B cell (primary cell): ENCODE measurements around the gene COL26A1. TPM values are rescaled to one million over a fixed set of nuclear protein-coding genes. Genes with fewer than 3 reads are reported as not detected.
A peak's percentile ranks its signal among the peaks of the same experiment; 100 is the strongest.
"Not testable (repeated sequence)": the region's sequence is repeated elsewhere in the genome, so short reads cannot be mapped to it uniquely, and the experiment has no call there.

Experiments
- ATAC-seq: fragments of 200-7000 bp; cut with Tn5 transposase; one replicate; pipeline ENCODE4 v1.10.0; 2021; ENCODE audit warnings: low read depth, mild to moderate bottlenecking, moderate number of reproducible peaks, moderate library complexity
- CTCF ChIA-PET: fragments of 350-600 bp; sonication (Branson Sonifier 250); formaldehyde crosslinking; loops from one replicate; lab custom pipeline; 2021; ENCODE audit warnings: antibody characterized with exemption, inconsistent platforms; lab: Charles Lee
- POLR2A ChIA-PET: fragments of 350-600 bp; sonication (Branson Sonifier 250); formaldehyde crosslinking; loops from one replicate; lab custom pipeline; 2021; ENCODE audit warnings: antibody characterized with exemption; lab: Charles Lee
- DNase-seq: peaks from one replicate; pipeline ENCODE4 v3.0.0; 2013
- H2AFZ ChIP-seq: 2 replicates; pipeline ENCODE4 v1.6.1; 2012; ENCODE audit warnings: mild to moderate bottlenecking, low read depth, low read length; ENCODE audit not compliant: insufficient read depth, poor library complexity, severe bottlenecking
- H3K27ac ChIP-seq, 2 donors: 1 replicate in 1 of 2; 2 replicates in 1 of 2; pipeline ENCODE4 v1.5.1; 2012 to 2013; ENCODE audit warnings: low read length in 2 of 2, mild to moderate bottlenecking in 2 of 2, moderate library complexity in 1 of 2
- H3K27me3 ChIP-seq, 4 experiments: fragments of 200-600 bp in 1 of 4; sonication (generic) in 1 of 4; replicated peaks in 1 of 4; 1 replicate in 2 of 4; 2 replicates in 2 of 4; pipeline versions ENCODE4 v1.6.1 to v1.7.0; 2013 to 2016; ENCODE audit warnings: low read length in 3 of 4, mild to moderate bottlenecking in 2 of 4, mixed read lengths in 1 of 4, moderate library complexity in 1 of 4; ENCODE audit not compliant: insufficient read depth in 4 of 4, control insufficient read depth in 3 of 4; ENCODE audit errors: control extremely low read depth in 1 of 4
- H3K36me3 ChIP-seq, 2 experiments: replicated peaks in 1 of 2; 1 replicate in 1 of 2; 2 replicates in 1 of 2; pipeline versions ENCODE4 v1.6.1 to v1.7.1; 2013; ENCODE audit warnings: low read length in 1 of 2; ENCODE audit not compliant: insufficient read depth in 2 of 2, control insufficient read depth in 1 of 2; ENCODE audit errors: control extremely low read depth in 1 of 2, extremely low read depth in 1 of 2
- H3K4me1 ChIP-seq, 2 donors: fragments of 200-600 bp in 1 of 2; sonication (generic) in 1 of 2; 1 replicate in 1 of 2; 2 replicates in 1 of 2; pipeline versions ENCODE4 v1.5.1 to v1.6.1; 2013 to 2017; ENCODE audit warnings: low read length in 2 of 2; ENCODE audit not compliant: control insufficient read depth in 2 of 2, insufficient read depth in 2 of 2
- H3K4me2 ChIP-seq: replicated peaks from 2 replicates; pipeline ENCODE3; 2012; ENCODE audit warnings: mild to moderate bottlenecking, low read depth, low read length; ENCODE audit not compliant: poor library complexity, severe bottlenecking
- H3K4me3 ChIP-seq, 5 experiments: fragments of 200-600 bp in 1 of 5; sonication (generic) in 1 of 5; 1 replicate in 3 of 5; 2 replicates in 2 of 5; pipeline versions ENCODE4 v1.5.1 to v1.7.0; 2011 to 2016; ENCODE audit warnings: low read length in 4 of 5, mild to moderate bottlenecking in 4 of 5, low read depth in 2 of 5, control low read depth in 1 of 5, moderate library complexity in 1 of 5; ENCODE audit not compliant: insufficient read depth in 1 of 5; ENCODE audit errors: control extremely low read depth in 1 of 5, extremely low read depth in 1 of 5
- H3K79me2 ChIP-seq: fragments of 200-600 bp; sonication (generic); one replicate; pipeline ENCODE4 v1.6.0; 2016; ENCODE audit warnings: low read length; ENCODE audit not compliant: control insufficient read depth, insufficient read depth
- H3K9ac ChIP-seq: fragments of 200-600 bp; sonication (generic); 2 replicates; pipeline ENCODE4 v1.6.1; 2017; ENCODE audit warnings: mild to moderate bottlenecking, low read length, moderate library complexity
- H3K9me3 ChIP-seq, 3 donors: one replicate each; pipeline versions ENCODE4 v1.6.1 to v1.7.1; 2013; ENCODE audit warnings: low read length in 2 of 3; ENCODE audit not compliant: control insufficient read depth in 2 of 3, insufficient read depth in 1 of 3; ENCODE audit errors: control extremely low read depth in 1 of 3
- H4K20me1 ChIP-seq: 2 replicates; pipeline ENCODE4 v1.6.0; 2012; ENCODE audit warnings: mild to moderate bottlenecking, low read length; ENCODE audit not compliant: insufficient read depth, control insufficient read depth, poor library complexity, severe bottlenecking
- H3K27ac Mint-ChIP-seq: one replicate; pipeline ENCODE4 v1.8.0; 2021; ENCODE audit warnings: mixed read lengths
- H3K27me3 Mint-ChIP-seq: one replicate; pipeline ENCODE4 v1.8.0; 2021; ENCODE audit warnings: mixed read lengths
- H3K4me1 Mint-ChIP-seq: one replicate; pipeline ENCODE4 v1.8.0; 2021; ENCODE audit warnings: mixed read lengths
- H3K4me3 Mint-ChIP-seq: one replicate; pipeline ENCODE4 v1.8.0; 2021; ENCODE audit warnings: mixed read lengths
- H3K9me3 Mint-ChIP-seq: one replicate; pipeline ENCODE4 v1.8.0; 2022; ENCODE audit warnings: mixed read lengths; ENCODE audit not compliant: insufficient read depth
- CTCF ChIP-seq: fragments of 200-600 bp; IDR thresholded peaks from one replicate; pipeline ENCODE4 v1.8.0; 2022; ENCODE audit warnings: antibody characterized with exemption, mild to moderate bottlenecking
- EZH2 ChIP-seq: IDR thresholded peaks from 2 replicates; pipeline ENCODE4 v1.6.1; 2012; ENCODE audit warnings: borderline replicate concordance, low read depth, mild to moderate bottlenecking, moderate library complexity, low read length; ENCODE audit not compliant: insufficient read depth, poor library complexity, severe bottlenecking
- WGBS: methylation state at CpG from one replicate; pipeline ENCODE4 v1.1.5; 2013; ENCODE audit warnings: missing lambda C conversion rate; ENCODE audit not compliant: insufficient coverage; 5-methylcytosine and 5-hydroxymethylcytosine counted together
- intact Hi-C: fragments of 100-400 bp; cut with micrococcal nuclease; formaldehyde crosslinking; loops from one replicate; pipeline ENCODE4 v1.10.0; 2022
- polyA plus RNA-seq: library from polyadenylated mRNA; depleted of rRNA; stranded (reverse); fragments of >200 nt; gene quantifications from 2 replicates; pipeline ENCODE4 v1.2.3, GENCODE V29; 2012
- total RNA-seq, 2 donors: library from RNA; stranded (reverse); fragments of 120-200 nt in 1 of 2; gene quantifications; 1 replicate in 1 of 2; 2 replicates in 1 of 2; pipeline versions ENCODE4 v1.2.3 to v1.2.4, GENCODE V29; 2013 to 2022

Gene COL26A1
- total and polyA plus RNA-seq, 2 donors (not counting 1 experiment from before 2014, with no cell fraction given) = not detected

GRCh38 chr7:101502466-101503098, 139.9 kb downstream of the COL26A1 start:
- 83% methylated on average over 9 of the region's 9 CpGs for WGBS
- H3K4me1 Mint-ChIP-seq = peaks cover 34% of the 10 kb centered on the region
- no peaks in the 10 kb centered on the region for H3K9me3 Mint-ChIP-seq
- DNase-seq = no peak
- Histone ChIP-seq H3K27me3 (no peaks in the 10 kb centered on the region), H3K9ac (no peak overlapping the region), H3K4me2 (no peak overlapping the region), H3K36me3 (no peaks in the 10 kb centered on the region), H3K27ac (peak overlapping the region in 1 of 2 donors; percentile 20), H2AFZ (no peak overlapping the region), H4K20me1 (no peaks in the 10 kb centered on the region), H3K79me2 (no peaks in the 10 kb centered on the region), H3K9me3 (no peaks in the 10 kb centered on the region), H3K4me3 (no peak overlapping the region), H3K4me1 (peaks cover 25 to 28% of the 10 kb centered on the region in 2 donors)
- intact Hi-C loops = no loop called here
- H3K4me3 Mint-ChIP-seq = no peak overlapping the region
- no peak for TF ChIP-seq EZH2
- TF ChIP-seq CTCF = no peak
- CTCF ChIA-PET = interaction anchor here (1.6 kb wide), 1 partner anchor 138 kb away, joined by 4 read pairs; no protein-coding TSS in a partner anchor
- no peaks in the 10 kb centered on the region for H3K27me3 Mint-ChIP-seq
- no peak for ATAC-seq
- POLR2A ChIA-PET = no interaction called here
- peak overlapping the region; percentile 56 for H3K27ac Mint-ChIP-seq

GRCh38 chr7:101505510-101505909, 142.8 kb downstream of the COL26A1 start:
- H3K4me3 Mint-ChIP-seq, H4K20me1 ChIP-seq, H3K27ac ChIP-seq, ATAC-seq, H3K36me3 ChIP-seq, intact Hi-C loops, H3K9me3 ChIP-seq, H3K9me3 Mint-ChIP-seq, H3K79me2 ChIP-seq, H3K4me2 ChIP-seq, DNase-seq, POLR2A ChIA-PET, H3K27me3 ChIP-seq, H3K4me3 ChIP-seq, H2AFZ ChIP-seq, H3K27ac Mint-ChIP-seq, H3K9ac ChIP-seq, H3K27me3 Mint-ChIP-seq: not testable (repeated sequence)
- WGBS = 93% methylated on average over 6 of the region's 7 CpGs
- peaks cover 42% of the 10 kb centered on the region for H3K4me1 Mint-ChIP-seq
- CTCF ChIA-PET = interaction anchor here (1.4 to 4.1 kb wide), 2 partner anchors 113 to 140 kb away, joined by 3 to 28 read pairs; no protein-coding TSS in a partner anchor
- peaks cover 30 to 35% of the 10 kb centered on the region in 2 donors for H3K4me1 ChIP-seq
